Islet of Langerhans (tissue), 1 donor: Measurements from ENCODE around the gene SATB1.

Source experiments
- FAIRE-seq: peaks from one replicate; lab custom pipeline; 2011; peaks lifted over from hg19 to GRCh38; lab: Jason Lieb, UNC

SATB1 gene

DNA sequence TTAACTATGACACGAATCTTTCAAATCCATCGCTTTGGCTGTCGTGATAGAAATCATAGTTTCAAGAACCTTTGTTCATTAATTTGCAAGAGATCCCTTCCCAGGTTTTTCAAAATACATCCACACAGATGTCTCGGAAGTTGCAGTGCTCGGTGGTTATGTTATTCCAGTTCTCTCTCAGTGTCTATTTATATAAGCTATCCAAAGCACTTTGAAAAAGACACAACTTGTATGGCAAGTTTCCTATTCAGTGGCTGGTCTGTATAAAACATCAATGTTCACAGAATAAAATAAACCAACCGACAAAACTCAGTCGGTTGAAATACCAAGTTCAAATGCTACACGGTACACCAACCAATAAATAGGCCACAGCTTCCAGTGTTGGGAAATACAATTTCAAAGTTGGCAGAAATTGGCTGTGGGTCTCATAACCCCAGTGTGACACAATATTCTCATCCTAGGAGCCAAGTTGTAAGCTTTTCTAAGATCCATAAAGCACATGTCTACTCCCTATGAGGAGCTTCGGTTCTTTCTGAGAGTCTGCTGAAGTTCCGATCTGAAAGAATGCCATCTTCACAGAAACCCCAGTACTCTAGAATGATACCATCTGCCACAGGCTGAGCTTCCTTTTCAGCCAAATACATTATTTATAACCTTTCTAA is 23.7 kb downstream of the SATB1 start:
- no peak for FAIRE-seq

GRCh38 chr3:18398448-18398847 is 26.7 kb downstream of the SATB1 start:
- no peak for FAIRE-seq

DNA sequence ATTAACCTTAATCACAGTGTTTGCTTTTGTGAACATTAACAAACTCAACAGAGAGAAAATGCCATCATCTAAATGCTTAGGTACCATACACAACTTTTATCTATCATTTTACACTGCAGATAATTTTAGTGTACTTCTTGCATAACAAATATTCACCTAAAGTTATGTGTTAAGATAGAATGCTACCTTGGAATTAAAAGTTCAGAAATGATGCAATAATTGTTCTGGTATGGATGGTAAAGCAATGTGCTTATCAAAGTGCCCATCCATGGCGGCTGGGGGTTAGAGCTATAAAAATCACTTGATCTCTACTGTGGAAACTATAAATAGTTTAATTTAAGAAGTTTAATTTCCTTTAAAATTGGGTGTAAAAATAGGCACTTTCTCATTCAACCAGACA is 28.7 kb downstream of the SATB1 start:
- no peak for FAIRE-seq

GRCh38 chr3:18394384-18394995 is 30.6 kb downstream of the SATB1 start:
- no peak for FAIRE-seq

GRCh38 chr3:18393906-18394305 is 31.2 kb downstream of the SATB1 start:
- FAIRE-seq = no peak

DNA sequence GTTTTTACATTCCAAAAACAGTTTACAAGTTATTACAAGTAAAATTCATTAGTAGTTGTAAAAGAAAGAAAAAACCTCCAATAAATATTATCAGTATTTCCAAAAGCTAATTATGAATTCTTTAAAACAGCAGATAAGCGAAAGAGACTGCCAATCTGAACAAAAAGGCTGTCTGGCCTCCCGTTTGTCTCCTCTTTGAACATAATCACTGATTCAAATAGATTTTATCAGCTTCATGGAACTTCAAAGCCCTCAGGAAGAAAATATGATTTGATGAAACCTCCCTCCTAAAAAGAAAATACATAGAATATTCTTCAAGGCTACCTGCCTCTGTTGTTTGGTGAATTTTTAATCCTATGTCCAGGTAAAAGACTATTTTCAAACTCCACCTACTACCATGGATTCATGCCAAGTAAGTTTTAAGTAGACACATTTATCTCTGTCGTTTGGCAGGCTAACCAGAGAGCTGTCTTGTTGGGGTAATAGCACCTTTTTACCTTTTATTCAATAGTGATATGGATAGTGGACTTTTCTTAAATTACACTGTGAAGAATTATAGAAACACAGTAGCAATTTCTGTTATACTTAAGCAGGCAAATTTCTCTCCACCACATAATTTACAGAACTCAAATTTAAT is 35.0 kb downstream of the SATB1 start:
- no peak for FAIRE-seq

- peak; percentile 99 for FAIRE-seq
Observed at GRCh38 chr3:18389108-18389733, 35.9 kb downstream of the SATB1 start.

DNA sequence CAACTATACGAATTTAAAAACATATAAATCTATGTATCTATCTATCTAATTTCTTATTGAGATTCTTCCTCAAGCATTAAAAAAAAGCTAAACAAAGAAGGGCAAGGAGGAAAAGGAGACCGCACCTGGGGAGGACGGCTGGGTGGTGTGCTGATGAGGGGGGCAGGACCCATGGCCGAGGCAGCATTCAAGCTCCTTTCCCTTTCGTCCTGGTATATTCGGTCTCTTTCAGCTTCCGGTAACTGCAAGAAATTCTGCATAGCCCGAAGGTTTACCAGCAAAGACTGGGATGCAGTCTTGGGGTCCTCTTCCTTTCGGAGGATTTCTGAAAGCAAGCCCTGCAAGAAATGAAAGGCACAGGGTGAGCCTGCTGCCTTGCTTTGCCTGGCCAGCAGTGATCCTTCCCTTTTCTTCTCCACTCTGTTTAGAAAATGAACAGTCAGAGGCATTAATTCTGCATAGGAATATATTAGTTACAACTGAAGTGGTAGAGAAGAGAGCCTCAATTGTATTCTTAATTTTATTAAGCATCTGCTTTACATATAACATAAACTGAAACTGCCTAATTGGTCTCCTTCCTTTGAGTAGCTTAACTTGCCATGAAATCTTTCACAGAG is 38.8 kb downstream of the SATB1 start:
- FAIRE-seq = no peak

DNA sequence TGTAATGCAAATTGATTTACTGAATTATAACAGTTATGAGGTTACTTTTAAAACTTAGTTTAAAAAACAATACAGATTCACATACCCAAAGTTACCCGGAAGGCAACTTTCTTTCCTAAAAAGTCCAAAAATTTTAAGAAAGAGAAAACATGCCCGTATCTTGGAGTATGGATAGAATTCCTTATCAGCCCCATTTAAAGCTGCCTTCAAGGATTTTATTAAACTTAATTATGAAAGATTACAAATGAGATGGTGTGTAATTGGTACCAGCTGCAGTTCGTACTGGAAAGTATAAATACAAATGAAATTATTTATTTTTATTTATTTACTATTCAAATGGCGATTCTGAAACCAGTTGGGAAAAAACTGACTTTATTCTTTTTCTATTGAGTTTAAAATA is 39.4 kb downstream of the SATB1 start:
- FAIRE-seq = no peak

- no peak for FAIRE-seq
Observed at GRCh38 chr3:18382760-18383369, 42.3 kb downstream of the SATB1 start.

DNA sequence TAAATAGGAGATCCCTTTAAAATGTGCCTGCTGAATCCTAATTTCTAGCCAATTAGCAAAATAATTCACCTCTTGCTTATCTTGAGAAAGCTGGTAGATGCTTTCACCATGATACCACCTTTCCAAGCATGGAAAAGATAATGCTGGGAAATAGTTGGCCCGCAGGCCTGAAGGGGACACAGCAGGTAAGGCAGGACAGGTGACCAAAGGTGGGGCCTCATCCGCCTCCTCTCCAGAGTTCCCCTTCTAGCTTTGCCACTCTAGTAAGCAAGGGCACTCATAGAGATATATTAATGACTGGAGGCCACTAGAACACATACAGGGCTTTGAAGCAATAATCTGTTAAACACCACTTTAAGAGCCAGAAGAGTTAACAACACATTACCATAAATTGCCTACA is 45.5 kb downstream of the SATB1 start:
- FAIRE-seq = no peak

GRCh38 chr3:18378218-18378617 is 46.9 kb downstream of the SATB1 start:
- no peak for FAIRE-seq

DNA sequence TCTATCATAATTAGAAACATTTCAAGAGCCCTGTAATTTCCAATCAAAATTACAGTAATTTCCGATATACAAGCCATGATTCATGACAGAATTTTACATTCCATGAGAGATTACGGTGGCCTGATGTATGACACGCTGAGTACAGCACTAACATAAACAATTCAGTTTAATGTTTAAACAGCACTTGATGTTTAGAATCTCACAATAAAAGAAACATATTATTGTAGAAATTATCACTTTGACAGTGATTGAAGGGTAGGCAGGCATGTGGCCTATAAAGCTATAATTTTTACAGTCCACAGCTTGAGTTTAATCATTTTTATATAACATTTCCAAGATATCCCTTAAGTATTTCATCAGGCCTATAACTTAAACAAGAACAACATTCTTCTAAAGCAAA is 48.5 kb downstream of the SATB1 start:
- FAIRE-seq = no peak

GRCh38 chr3:18372786-18373405 is 52.2 kb downstream of the SATB1 start:
- no peak for FAIRE-seq

DNA sequence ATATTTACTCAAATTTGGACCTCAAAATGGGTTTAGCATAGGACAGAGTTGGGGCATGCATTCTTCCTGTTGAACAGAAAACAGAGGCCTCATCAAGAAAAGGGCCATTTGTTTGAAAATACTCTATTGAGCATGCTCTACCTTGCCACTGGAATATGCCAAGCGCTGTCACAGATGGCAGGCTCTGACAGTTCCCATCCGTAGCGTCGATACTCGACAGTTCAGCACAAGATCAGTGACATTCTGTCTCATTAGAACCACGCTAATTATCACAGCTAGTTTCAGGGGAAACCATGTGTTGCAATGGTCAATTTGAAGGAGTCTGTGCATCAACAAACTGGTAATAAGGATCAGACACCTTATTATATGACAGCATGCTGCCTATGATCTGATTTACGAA is 54.5 kb downstream of the SATB1 start:
- FAIRE-seq = no peak

DNA sequence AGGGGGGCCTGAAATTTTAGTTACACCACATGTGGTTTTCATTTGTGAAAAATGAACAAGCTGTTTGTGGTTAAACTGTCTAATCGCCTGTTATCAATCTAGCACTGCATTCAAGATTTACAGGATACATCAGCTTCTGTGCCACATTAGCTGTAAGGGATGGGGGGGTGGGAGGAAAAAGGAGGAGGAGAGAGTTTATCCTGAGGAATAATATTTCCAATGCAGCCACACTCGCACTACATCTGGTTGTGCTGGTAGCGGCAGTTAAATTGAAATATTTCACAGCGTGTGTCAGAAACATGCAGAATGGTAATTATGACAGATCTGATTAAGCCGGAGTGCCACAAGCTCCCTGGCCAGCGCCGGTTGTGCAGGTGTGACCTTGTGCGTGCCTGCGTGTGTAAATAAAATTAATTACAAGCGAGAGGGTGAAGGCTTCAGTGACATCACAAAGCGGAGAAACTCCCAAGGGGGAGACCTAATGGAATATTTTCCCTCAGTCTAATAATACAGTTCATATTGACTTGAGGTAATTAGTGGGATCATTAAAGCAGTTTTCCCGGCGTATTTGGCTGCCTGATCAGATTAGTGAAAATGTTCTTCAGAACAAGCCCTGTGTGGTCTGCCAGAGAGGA is 55.5 kb downstream of the SATB1 start:
- FAIRE-seq = peak; percentile 99

DNA sequence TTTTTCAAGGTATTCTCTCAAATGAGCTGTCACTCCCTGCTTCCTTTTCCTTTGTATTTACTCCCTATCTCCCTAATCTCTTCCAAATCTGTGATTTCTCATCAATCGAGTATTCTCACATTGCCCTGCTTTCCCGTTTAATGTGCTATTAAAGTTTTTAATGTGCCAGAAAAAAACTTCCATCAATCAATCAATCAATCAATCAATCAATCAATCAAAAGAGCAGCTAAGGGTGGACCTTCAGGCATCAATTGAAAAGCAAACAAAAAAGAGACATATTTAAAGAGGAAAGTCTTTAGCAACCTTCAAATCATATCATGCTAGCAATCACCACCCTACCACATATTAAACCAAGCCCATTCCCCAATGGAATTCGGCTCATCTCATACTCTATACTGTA is 58.9 kb downstream of the SATB1 start:
- FAIRE-seq = no peak

DNA sequence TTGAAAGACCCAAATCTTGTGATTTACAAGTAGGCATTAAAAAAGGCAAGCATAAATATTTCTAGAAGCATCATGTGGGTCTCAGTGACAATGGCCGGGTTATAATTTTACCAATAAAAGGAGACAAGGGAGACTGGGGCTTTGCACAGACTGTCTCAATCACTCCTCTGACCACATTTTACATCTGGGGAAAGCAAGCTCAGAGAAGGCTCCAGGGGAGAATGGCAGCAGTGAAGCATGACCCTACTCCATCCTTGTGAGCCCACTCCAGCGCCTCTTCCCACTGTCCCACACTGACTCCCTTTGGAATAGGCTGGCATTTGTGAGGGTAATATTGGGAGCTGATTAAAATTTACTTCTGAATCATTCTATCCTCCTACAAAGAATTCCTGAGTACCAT is 61.8 kb downstream of the SATB1 start:
- FAIRE-seq = no peak

DNA sequence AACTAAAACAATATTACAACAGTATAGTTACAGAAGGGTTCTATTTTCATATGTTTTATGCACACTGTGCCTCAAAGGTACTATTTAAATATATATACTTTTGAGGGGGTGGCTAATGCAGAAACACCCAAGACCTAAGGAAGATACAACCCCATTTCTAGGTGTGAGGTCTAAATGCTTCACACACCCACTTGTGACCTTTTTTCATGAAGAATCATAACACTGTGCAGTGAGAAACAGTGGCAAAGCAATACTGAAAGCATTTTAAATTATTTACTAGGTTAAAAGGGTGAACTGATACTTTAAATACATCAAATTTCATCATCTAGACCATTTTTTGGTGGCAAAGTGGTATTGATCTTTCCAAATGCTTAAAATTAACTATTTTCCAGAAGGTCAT is 67.4 kb downstream of the SATB1 start:
- no peak for FAIRE-seq

GRCh38 chr3:18355832-18356231 is 69.3 kb downstream of the SATB1 start:
- FAIRE-seq = peak; percentile 93

DNA sequence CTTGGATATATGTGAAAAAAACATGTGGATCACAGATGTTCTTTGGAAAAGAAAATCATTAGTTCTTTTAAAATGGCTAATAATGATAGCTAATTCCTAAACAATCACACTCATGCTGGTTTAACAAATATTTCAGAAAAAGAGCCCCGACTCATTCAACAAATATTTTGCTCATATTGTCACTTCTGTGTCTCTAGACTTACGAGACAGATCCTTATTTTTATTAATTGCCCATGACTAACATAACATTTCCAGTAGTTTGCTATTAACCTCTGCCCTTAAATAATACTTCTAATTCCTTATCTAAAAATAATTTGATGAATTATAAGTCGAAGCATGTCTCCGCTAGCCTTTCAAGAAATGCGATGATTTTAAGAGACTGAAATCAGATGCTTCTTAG is 70.4 kb downstream of the SATB1 start:
- FAIRE-seq = peak; percentile 83
